GM12873 (cell line): ENCODE data around the gene MNAT1.

Source experiments
- TF ChIP-seq, protein P1 (sequence below): IDR thresholded peaks from 2 replicates; pipeline ENCODE4 v1.5.1; 2012; ENCODE audit warnings: low read depth, mild to moderate bottlenecking, moderate library complexity, low read length, control low read depth; ENCODE audit not compliant: insufficient read depth; ENCODE audit errors: missing control alignments

Gene MNAT1

GRCh38 chr14:60956632-60957031, 222.1 kb downstream of the MNAT1 start:
- TF ChIP-seq, protein P1, sequence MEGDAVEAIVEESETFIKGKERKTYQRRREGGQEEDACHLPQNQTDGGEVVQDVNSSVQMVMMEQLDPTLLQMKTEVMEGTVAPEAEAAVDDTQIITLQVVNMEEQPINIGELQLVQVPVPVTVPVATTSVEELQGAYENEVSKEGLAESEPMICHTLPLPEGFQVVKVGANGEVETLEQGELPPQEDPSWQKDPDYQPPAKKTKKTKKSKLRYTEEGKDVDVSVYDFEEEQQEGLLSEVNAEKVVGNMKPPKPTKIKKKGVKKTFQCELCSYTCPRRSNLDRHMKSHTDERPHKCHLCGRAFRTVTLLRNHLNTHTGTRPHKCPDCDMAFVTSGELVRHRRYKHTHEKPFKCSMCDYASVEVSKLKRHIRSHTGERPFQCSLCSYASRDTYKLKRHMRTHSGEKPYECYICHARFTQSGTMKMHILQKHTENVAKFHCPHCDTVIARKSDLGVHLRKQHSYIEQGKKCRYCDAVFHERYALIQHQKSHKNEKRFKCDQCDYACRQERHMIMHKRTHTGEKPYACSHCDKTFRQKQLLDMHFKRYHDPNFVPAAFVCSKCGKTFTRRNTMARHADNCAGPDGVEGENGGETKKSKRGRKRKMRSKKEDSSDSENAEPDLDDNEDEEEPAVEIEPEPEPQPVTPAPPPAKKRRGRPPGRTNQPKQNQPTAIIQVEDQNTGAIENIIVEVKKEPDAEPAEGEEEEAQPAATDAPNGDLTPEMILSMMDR: no peak

GRCh38 chr14:60958146-60958545, 223.6 kb downstream of the MNAT1 start:
- TF ChIP-seq, protein P1: no peak

- TF ChIP-seq, protein P1: no peak
Observed at GRCh38 chr14:60963761-60964160, 229.2 kb downstream of the MNAT1 start.

DNA sequence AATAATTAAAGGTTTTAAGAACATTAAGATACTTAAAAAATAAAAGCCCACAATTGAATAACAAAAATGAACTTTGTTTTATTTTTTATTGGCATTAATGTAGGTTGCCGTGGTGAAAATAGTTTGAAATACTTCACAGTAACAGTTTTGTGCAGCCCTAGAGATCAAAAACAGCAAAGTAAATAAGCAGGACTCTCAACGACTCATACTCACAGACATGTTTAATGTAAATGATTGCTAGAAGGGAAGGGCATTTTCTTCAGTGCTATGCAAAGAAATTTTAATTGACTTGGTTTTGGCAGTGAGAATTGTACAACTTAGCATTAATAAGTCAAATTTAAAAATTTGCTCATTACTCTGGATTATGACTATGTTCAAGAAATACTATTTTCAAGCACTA, 230.3 kb downstream of the MNAT1 start:
- TF ChIP-seq, protein P1: no peak

DNA sequence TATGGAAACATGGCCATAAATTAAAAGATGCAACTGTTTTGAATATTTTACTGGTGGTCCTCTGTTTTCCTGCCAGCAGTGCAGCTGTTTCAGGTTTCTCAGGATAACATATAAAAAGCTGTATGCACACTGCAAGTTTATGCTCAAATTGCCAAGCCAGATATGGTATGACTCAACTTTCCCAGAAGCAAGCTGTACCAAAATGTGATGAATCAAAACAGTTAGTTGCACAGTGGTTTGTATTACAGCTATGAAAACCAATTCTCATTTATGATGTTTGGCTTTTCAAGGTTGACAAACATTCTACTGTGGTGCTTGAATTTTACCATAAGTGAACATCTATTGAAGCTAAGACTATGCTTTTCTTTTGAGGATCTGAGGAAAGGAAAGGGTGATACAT, 230.8 kb downstream of the MNAT1 start:
- TF ChIP-seq, protein P1: no peak

- TF ChIP-seq, protein P1: no peak
Observed at GRCh38 chr14:60968099-60968498, 233.5 kb downstream of the MNAT1 start.

- TF ChIP-seq, protein P1: no peak
Observed at GRCh38 chr14:60968671-60969070, 234.1 kb downstream of the MNAT1 start.
